Spleen (tissue), 11 donors: ENCODE data around the gene SPINT2. TPM values are rescaled to one million over a fixed set of nuclear protein-coding genes. Genes with fewer than 3 reads are reported as not detected.

ENCODE experiments used
- DNase-seq: peaks from one replicate; pipeline ENCODE4 v3.0.0-alpha.2; 2020
- H3K27ac ChIP-seq, 8 donors: fragments of 200-600 bp; sonication (generic) in 7 of 8; 1 replicate in 4 of 8; 2 replicates in 4 of 8; pipeline versions ENCODE4 v1.5.0 to v1.8.0; 2016 to 2021; ENCODE audit warnings: inconsistent platforms in 4 of 8, mild to moderate bottlenecking in 4 of 8, moderate library complexity in 1 of 8
- H3K27me3 ChIP-seq, 7 donors: fragments of 200-600 bp; sonication (generic) in 6 of 7; replicated peaks in 1 of 7; 1 replicate in 4 of 7; 2 replicates in 3 of 7; pipeline versions ENCODE4 v1.5.0 to v1.8.0; 2016 to 2021; ENCODE audit warnings: inconsistent platforms in 3 of 7, mild to moderate bottlenecking in 1 of 7
- H3K36me3 ChIP-seq, 6 donors: fragments of 200-600 bp; sonication (generic) in 5 of 6; 1 replicate in 4 of 6; 2 replicates in 2 of 6; pipeline versions ENCODE4 v1.5.0 to v1.8.0; 2016 to 2021; ENCODE audit warnings: inconsistent platforms in 2 of 6
- H3K4me1 ChIP-seq, 6 donors: fragments of 200-600 bp; sonication (generic) in 5 of 6; 1 replicate in 3 of 6; 2 replicates in 3 of 6; pipeline versions ENCODE4 v1.5.0 to v1.8.0; 2016 to 2021; ENCODE audit warnings: inconsistent platforms in 3 of 6
- H3K4me3 ChIP-seq, 8 donors: fragments of 200-600 bp; sonication (generic) in 7 of 8; 1 replicate in 4 of 8; 2 replicates in 4 of 8; pipeline versions ENCODE4 v1.5.0 to v1.8.0; 2016 to 2021; ENCODE audit warnings: inconsistent platforms in 4 of 8, mild to moderate bottlenecking in 4 of 8, moderate library complexity in 2 of 8
- H3K9me3 ChIP-seq, 8 donors: fragments of 200-600 bp; sonication (generic) in 7 of 8; 1 replicate in 4 of 8; 2 replicates in 4 of 8; pipeline versions ENCODE4 v1.5.0 to v1.8.0; 2016 to 2021; ENCODE audit warnings: inconsistent platforms in 4 of 8
- CTCF ChIP-seq, 11 experiments: fragments of 200-600 bp in 7 of 11; fragments of 450-650 bp in 4 of 11; sonication (generic) in 4 of 11; IDR thresholded peaks in 8 of 11; conservative IDR thresholded peaks in 3 of 11; 1 replicate in 7 of 11; 2 replicates in 4 of 11; pipeline versions ENCODE4 v1.4.0 to v1.8.0; 2016 to 2021; ENCODE audit warnings: antibody characterized with exemption in 11 of 11, inconsistent platforms in 4 of 11, mild to moderate bottlenecking in 1 of 11
- POLR2A ChIP-seq, 3 donors: fragments of 450-650 bp; IDR thresholded peaks; one replicate each; pipeline ENCODE4 v1.5.1; 2017; ENCODE audit warnings: antibody characterized with exemption in 3 of 3, mild to moderate bottlenecking in 1 of 3
- POLR2AphosphoS5 ChIP-seq, 3 donors: sonication (generic); formaldehyde crosslinking; IDR thresholded peaks; one replicate each; pipeline ENCODE4 v1.5.1; 2017; ENCODE audit warnings: antibody characterized with exemption in 3 of 3
- WGBS, 5 donors: extraction: QIAGEN DNeasy Blood & Tissue Kit in 3 of 5; methylation state at CpG; one replicate each; pipeline versions ENCODE4 v1.1.5 to v1.1.7; 2013 to 2018; 5-methylcytosine and 5-hydroxymethylcytosine counted together
- intact Hi-C: fragments of 100-400 bp; cut with DNase I; formaldehyde crosslinking; loops from one replicate; pipeline ENCODE4 v1.15.0; 2023; ENCODE audit warnings: low total_unique reads
- polyA plus RNA-seq, 3 donors: library from polyadenylated mRNA; stranded (reverse); fragments of 200-250 nt; gene quantifications; one replicate each; pipeline ENCODE4 v1.2.1, GENCODE V29; 2013
- total RNA-seq, 7 donors: library from RNA; depleted of rRNA in 3 of 7; stranded (reverse); fragments of >200 nt in 3 of 7; fragmentation: NEBNext Ultra II Directional in 4 of 7; extraction: Animal tissue kit (Norgen Biotek cat#: 25700) in 4 of 7; gene quantifications; one replicate each; pipeline versions ENCODE4 v1.1.0 to v1.2.1, GENCODE V29; 2016 to 2021
- donor health status: healthy with polysubstance abuse.
- donor health status: DM: no; HTN: no; CAD: no; lungs with moderate emphysema.
- donor health status: DM: no; HTN: no; CAD: no.
- donor health status: Bipolar disorder and iron deficiency.
- donor health status: healthy.
- donor health status: DM: no; HTN: no; CAD: no.
- donor health status: DM: yes; HTN: yes; CAD: no.

SPINT2 gene
- total and polyA plus RNA-seq, 10 donors = 41.2 to 87.8 (median 64.4) TPM

GRCh38 chr19:38308926-38309614 is 44.7 kb downstream of the SPINT2 start:
- TF ChIP-seq POLR2AphosphoS5 (IDR thresholded peaks at IDR 0.05) (no peak), CTCF (IDR thresholded peaks at IDR 0.05 in 8 of 11, conservative IDR thresholded peaks at IDR 0.05 in 3 of 11) (no peak), POLR2A (IDR thresholded peaks at IDR 0.05) (no peak)
- DNase-seq = no peak
- Histone ChIP-seq H3K27ac (no peak overlapping the region), H3K4me3 (no peak overlapping the region), H3K36me3 (peaks cover 0 to 57% (median 37%) of the 10 kb centered on the region in 6 donors), H3K27me3 (no peaks in the 10 kb centered on the region), H3K4me1 (peaks cover 0 to 37% (median 6%) of the 10 kb centered on the region in 6 donors), H3K9me3 (no peaks in the 10 kb centered on the region)
- intact Hi-C loops = no loop called here
- 88 to 94% (median 92%) methylated on average over 19 to 24 of the region's 24 CpGs for WGBS, 5 donors

GRCh38 chr19:38309615-38310278 is 45.4 kb downstream of the SPINT2 start:
- Histone ChIP-seq H3K36me3 (peaks cover 0 to 50% (median 37%) of the 10 kb centered on the region in 6 donors), H3K4me3 (no peak overlapping the region), H3K27ac (no peak overlapping the region), H3K27me3 (no peaks in the 10 kb centered on the region), H3K4me1 (peaks cover 0 to 37% (median 6%) of the 10 kb centered on the region in 6 donors), H3K9me3 (no peaks in the 10 kb centered on the region)
- intact Hi-C loops = no loop called here
- WGBS, 5 donors = 88 to 100% (median 97%) methylated on average over 2 to 3 of the region's 3 CpGs
- no peak for DNase-seq
- no peak for TF ChIP-seq POLR2AphosphoS5 (IDR thresholded peaks at IDR 0.05)
- no peak for TF ChIP-seq CTCF (IDR thresholded peaks at IDR 0.05 in 8 of 11, conservative IDR thresholded peaks at IDR 0.05 in 3 of 11)
- TF ChIP-seq POLR2A (IDR thresholded peaks at IDR 0.05) = no peak

GRCh38 chr19:38310279-38310670 is 45.9 kb downstream of the SPINT2 start:
- H3K27ac ChIP-seq = no peak overlapping the region
- 95 to 100% (median 96%) methylated on average over 2 of the region's 2 CpGs for WGBS, 5 donors
- intact Hi-C loops = no loop called here
- H3K4me1 ChIP-seq = peaks cover 0 to 42% (median 10%) of the 10 kb centered on the region in 6 donors
- TF ChIP-seq CTCF (IDR thresholded peaks at IDR 0.05 in 8 of 11, conservative IDR thresholded peaks at IDR 0.05 in 3 of 11) (no peak), POLR2AphosphoS5 (IDR thresholded peaks at IDR 0.05) (no peak), POLR2A (IDR thresholded peaks at IDR 0.05) (no peak)
- H3K9me3 ChIP-seq = no peaks in the 10 kb centered on the region
- DNase-seq = no peak
- no peak overlapping the region for H3K4me3 ChIP-seq
- no peaks in the 10 kb centered on the region for H3K27me3 ChIP-seq
- peaks cover 0 to 45% (median 32%) of the 10 kb centered on the region in 6 donors for H3K36me3 ChIP-seq

- H3K36me3 ChIP-seq = peaks cover 0 to 38% (median 28%) of the 10 kb centered on the region in 6 donors
- intact Hi-C loops = no loop called here
- TF ChIP-seq CTCF (IDR thresholded peaks at IDR 0.05 in 8 of 11, conservative IDR thresholded peaks at IDR 0.05 in 3 of 11) (no peak), POLR2AphosphoS5 (IDR thresholded peaks at IDR 0.05) (no peak), POLR2A (IDR thresholded peaks at IDR 0.05) (no peak)
- no peaks in the 10 kb centered on the region for H3K27me3 ChIP-seq
- H3K4me1 ChIP-seq = peaks cover 0 to 46% (median 12%) of the 10 kb centered on the region in 6 donors
- no peak overlapping the region for H3K4me3 ChIP-seq
- H3K9me3 ChIP-seq = no peaks in the 10 kb centered on the region
- H3K27ac ChIP-seq = no peak overlapping the region
- WGBS, 5 donors = 86 to 98% (median 97%) methylated on average over 6 of the region's 6 CpGs
- DNase-seq = no peak
These were observed 46.6 kb downstream of the SPINT2 start for GRCh38 chr19:38310986-38311385.
